ENCODE data around the gene OVCH1. TPM values are rescaled to one million over a fixed set of nuclear protein-coding genes. Genes with fewer than 3 reads are reported as not detected.

The OVCH1 gene
- total and polyA plus RNA-seq, 9 of the 15 experiments (the other 6 are each of a cell fraction or from before 2014, with no cell fraction given): not detected

DNA sequence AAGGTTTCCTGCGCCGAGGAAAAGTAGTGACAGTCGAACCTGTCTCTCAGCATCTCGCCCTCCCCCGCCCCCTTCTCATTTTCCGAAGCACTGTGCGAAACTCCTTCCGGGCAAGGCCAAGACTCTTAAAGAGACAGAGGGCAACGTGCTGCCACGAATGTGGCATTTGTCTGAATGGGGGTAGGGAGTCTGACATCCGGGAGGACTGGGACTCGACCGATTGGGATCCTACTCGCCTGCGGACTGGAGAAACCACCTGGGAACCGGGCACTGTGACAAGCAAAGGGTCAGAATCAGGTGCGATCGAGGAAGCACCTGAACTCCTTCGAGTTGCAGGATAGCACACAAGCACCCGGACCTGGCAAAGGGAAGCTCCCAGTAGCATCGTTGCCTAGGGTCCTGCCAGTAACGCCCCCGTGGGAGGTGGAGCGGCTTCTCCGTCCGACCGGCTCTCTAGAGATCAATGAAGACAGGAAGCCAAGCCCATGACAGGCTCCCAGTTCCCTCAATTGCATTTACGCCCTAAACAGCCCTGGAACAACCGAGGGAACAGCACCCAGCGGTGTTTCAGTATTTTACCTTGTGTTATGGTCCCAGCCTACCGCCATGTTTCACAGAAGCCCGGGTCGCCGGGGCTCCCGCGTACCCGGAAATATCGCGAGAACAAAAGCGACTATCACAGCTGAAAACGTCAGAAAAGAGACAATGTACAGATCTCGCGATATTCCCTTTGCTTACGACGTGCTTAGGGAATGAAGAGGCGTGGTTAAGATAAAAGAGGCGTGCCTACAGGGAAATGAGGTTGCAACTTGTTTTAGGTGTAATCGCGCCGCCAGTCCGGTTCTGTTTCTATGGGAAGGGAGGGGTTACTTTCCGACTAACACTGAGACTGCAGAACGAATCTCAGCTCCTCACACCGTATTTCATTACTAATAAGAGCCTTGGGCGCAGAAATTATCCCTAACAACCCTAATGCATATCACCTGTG, 116.7 kb downstream of the OVCH1 start, which contains the start of gene ERGIC2:
Gene ERGIC2, minus strand, starts transcription at position 637 of the 988 bp plus-strand sequence. CDS start 9,539 bp downstream, outside the sequence.
- POLR2A ChIA-PET: interaction anchor here (0.8 to 1.3 kb wide), 3 partner anchors 10 to 52 kb away, joined by 4 to 8 read pairs (median 6); no protein-coding TSS in a partner anchor
- TSS peak; percentile 67 for BruUV-seq (replicated peaks)
- CTCF ChIA-PET (ENCODE audit: low intra/inter-chr PET ratio): interaction anchor here (0.7 kb wide), 1 partner anchor 305 kb away, joined by 3 read pairs; no protein-coding TSS in a partner anchor
- H3K4me3 ChIP-seq: peak within 1 kb of the TSS; percentile 98
- H3K79me2 ChIP-seq (ENCODE audit: control insufficient read depth, insufficient read depth, low read length): peaks cover 51% of the 10 kb centered on the region
- DNase-seq (ENCODE audit: extremely low read depth in 1 of 4, low spot score in 3 of 4) (peak; percentile 88 to 98 (median 90)), ATAC-seq (peak; percentile 97), FAIRE-seq (peak; percentile 98)
- intact Hi-C loops (cut with micrococcal nuclease) (no loop called here), in situ Hi-C loops (cut with MboI) (no loop called here)
- H3K4me2 ChIP-seq (ENCODE audit: insufficient read depth, low read length): peak within 1 kb of the TSS; percentile 99
- H3K9me3 ChIP-seq (replicated peaks; ENCODE audit: control insufficient read depth, insufficient read depth, low read depth, low read length): no peaks in the 10 kb centered on the region
- no peaks in the 10 kb centered on the region for H3K9me1 ChIP-seq (ENCODE audit: control insufficient read depth, insufficient read depth, low read length)
- H3K36me3 ChIP-seq (ENCODE audit: control insufficient read depth, insufficient read depth, low read length): peaks cover 16% of the 10 kb centered on the region; the same call in 2 of the 3 replicates
- peak within 1 kb of the TSS; percentile 99 for H3K27ac ChIP-seq (ENCODE audit: extremely low read depth, low read depth, low read length)
- WGBS (ENCODE audit: insufficient coverage, low coverage, missing lambda C conversion rate): 1% methylated on average over 52 of the region's 55 CpGs
- no peaks in the 10 kb centered on the region for H3K27me3 ChIP-seq (ENCODE audit: control insufficient read depth in 2 of 2, insufficient read depth in 2 of 2, low read length in 2 of 2)
- H2AFZ ChIP-seq (ENCODE audit: low read depth, low read length): peak within 1 kb of the TSS; percentile 99
- H3K4me1 ChIP-seq (replicated peaks in 1 of 2; ENCODE audit: control insufficient read depth in 2 of 2, insufficient read depth in 2 of 2, low read length in 2 of 2): peaks cover 0 to 7% of the 10 kb centered on the region in 2 experiments; a peak in 3 of 5 replicates
- peak within 1 kb of the TSS; percentile 99 to 100 for H3K9ac ChIP-seq (ENCODE audit: insufficient read depth in 1 of 2, low read depth in 2 of 2, low read length in 2 of 2)
- H4K20me1 ChIP-seq (replicated peaks; ENCODE audit: control insufficient read depth, insufficient read depth, low read length): no peaks in the 10 kb centered on the region; the same call in 1 of the 2 replicates
- TF ChIP-seq FOXJ2 (tag; IDR thresholded peaks at IDR 0.05) (no peak), MIER1 (IDR thresholded peaks at IDR 0.05; ENCODE audit: low read depth) (no peak), ASH1L (IDR thresholded peaks at IDR 0.05; ENCODE audit: borderline replicate concordance, low read depth, partially characterized antibody) (peak; percentile 56), POLR2B (IDR thresholded peaks at IDR 0.05; ENCODE audit: low read depth, partially characterized antibody) (peak; percentile 72), NFYB (IDR thresholded peaks at IDR 0.05; ENCODE audit: extremely low read depth, insufficient read length) (no peak), STAG1 (CRISPR knock-in tag; IDR thresholded peaks at IDR 0.05; ENCODE audit: borderline replicate concordance) (no peak), ZFP36 (IDR thresholded peaks at IDR 0.05; ENCODE audit: low read depth, low read length, partially characterized antibody) (no peak), MTA2 (IDR thresholded peaks at IDR 0.05; ENCODE audit: low read depth) (no peak), NR2C2 (CRISPR knock-in tag; IDR thresholded peaks at IDR 0.05) (no peak), NR2C2 (tag; IDR thresholded peaks at IDR 0.05) (peak; percentile 86), MCM3 (IDR thresholded peaks at IDR 0.05) (no peak), ZNF408 (CRISPR knock-in tag; IDR thresholded peaks at IDR 0.05; ENCODE audit: low read depth) (no peak), FOXJ3 (CRISPR knock-in tag; IDR thresholded peaks at IDR 0.05) (no peak), CBX5 (IDR thresholded peaks at IDR 0.05; ENCODE audit: borderline replicate concordance, low read depth) (no peak), MXI1 (IDR thresholded peaks at IDR 0.05; ENCODE audit: low read depth, low read length) (0 out of 2 replicates have a peak, but pooled peaks have one; percentile 33)
- TF ChIP-seq, protein P1, sequence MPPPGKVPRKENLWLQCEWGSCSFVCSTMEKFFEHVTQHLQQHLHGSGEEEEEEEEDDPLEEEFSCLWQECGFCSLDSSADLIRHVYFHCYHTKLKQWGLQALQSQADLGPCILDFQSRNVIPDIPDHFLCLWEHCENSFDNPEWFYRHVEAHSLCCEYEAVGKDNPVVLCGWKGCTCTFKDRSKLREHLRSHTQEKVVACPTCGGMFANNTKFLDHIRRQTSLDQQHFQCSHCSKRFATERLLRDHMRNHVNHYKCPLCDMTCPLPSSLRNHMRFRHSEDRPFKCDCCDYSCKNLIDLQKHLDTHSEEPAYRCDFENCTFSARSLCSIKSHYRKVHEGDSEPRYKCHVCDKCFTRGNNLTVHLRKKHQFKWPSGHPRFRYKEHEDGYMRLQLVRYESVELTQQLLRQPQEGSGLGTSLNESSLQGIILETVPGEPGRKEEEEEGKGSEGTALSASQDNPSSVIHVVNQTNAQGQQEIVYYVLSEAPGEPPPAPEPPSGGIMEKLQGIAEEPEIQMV (tag; conservative IDR thresholded peaks at IDR 0.05; ENCODE audit: low read depth): no peak
- TF ChIP-seq, protein P2, sequence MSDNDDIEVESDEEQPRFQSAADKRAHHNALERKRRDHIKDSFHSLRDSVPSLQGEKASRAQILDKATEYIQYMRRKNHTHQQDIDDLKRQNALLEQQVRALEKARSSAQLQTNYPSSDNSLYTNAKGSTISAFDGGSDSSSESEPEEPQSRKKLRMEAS (CRISPR knock-in tag; IDR thresholded peaks at IDR 0.05): no peak

Data from K562 (cell line).